GM21390 (cell line): ENCODE data around the gene CYP27B1.
"Not testable (repeated sequence)": the region's sequence is repeated elsewhere in the genome, so short reads cannot be mapped to it uniquely, and the experiment has no call there.

ENCODE experiments used
- ATAC-seq: cut with Tn5 transposase; IDR thresholded peaks from one replicate; pipeline ENCODE4 v1.9.1; 2021; ENCODE audit not compliant: unreplicated experiment

CYP27B1 gene

GRCh38 chr12:57723630-57723962, 43.3 kb downstream of the CYP27B1 start:
- no peak for ATAC-seq

DNA sequence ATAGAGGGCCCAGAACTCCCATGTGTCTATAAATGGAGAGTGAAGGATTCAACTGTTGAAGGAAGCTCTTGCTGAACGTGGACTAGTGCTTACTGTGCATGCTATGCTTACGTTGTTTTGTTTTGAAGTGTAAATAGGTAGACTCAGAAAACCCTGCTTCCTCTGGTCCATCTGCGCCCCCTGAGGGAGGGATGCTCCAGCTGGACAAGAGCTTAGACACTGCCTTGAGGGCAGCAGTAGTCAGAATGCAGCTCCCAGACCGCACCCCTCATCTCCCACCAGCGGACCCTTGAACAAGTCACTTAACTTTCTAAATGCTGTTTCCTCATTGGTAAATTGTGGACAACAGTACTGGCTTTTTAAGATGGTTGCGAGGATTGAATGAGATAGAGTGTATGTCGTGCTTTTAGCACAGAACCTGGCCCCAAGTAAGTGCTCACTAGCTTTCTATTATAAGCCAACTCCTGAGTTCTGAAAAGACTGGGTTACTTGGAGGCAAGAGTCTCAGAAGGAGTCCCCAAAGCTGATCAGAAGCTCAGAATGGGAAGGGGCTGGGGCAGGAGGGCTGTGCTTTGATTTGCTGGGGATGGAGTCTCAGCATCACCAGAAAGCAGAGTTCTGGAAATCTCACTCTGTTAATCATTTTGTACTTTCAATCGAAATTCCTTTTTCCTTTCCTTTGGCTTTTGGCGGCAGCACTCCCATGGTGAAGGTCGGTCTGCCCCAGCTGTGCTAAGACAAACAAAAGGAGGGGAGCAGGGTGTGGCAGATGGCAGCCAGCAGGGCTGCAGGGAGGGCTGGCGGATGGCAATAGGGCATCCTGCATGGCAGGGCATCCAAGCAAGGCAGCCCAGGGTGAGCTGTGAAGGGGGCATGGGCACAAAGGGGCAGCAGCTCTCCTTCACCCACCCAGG, 43.9 kb downstream of the CYP27B1 start:
- no peak for ATAC-seq

DNA sequence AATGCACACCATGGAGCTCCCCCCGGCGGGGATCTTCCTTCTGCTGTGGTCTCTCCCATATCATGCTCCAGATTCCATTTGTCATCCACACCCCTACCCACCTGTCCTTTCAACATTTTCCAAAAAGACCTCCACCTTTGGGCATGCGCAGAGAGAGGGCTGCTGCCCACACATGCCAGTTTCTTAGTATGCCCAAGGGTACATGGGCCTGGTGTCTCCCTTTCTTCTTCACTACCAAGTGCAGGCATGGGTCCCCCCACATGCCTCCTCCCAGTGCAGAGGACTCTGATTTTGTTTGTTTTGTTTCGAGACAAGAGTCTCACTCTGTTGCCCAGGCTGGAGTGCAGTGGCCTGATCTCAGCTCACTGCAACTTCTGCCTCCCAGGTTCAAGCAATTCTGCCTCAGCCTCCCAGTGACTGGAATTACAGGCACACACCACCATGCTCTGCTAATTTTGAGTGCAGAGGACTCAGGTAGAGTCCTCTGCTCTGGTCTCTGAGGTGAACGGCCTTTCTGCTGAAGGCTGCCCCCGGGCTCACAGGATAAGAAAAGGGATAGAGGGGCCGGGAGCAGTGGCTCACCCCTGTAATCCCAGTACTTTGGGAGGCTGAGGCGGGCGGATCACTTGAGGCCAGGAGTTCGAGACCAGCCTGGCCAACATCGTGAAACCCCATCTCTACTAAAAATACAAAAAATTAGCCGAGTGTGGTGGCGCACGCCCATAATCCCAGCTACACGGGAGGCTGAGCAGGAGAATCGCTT, 44.9 kb downstream of the CYP27B1 start:
- ATAC-seq, result not testable (repeated sequence)

DNA sequence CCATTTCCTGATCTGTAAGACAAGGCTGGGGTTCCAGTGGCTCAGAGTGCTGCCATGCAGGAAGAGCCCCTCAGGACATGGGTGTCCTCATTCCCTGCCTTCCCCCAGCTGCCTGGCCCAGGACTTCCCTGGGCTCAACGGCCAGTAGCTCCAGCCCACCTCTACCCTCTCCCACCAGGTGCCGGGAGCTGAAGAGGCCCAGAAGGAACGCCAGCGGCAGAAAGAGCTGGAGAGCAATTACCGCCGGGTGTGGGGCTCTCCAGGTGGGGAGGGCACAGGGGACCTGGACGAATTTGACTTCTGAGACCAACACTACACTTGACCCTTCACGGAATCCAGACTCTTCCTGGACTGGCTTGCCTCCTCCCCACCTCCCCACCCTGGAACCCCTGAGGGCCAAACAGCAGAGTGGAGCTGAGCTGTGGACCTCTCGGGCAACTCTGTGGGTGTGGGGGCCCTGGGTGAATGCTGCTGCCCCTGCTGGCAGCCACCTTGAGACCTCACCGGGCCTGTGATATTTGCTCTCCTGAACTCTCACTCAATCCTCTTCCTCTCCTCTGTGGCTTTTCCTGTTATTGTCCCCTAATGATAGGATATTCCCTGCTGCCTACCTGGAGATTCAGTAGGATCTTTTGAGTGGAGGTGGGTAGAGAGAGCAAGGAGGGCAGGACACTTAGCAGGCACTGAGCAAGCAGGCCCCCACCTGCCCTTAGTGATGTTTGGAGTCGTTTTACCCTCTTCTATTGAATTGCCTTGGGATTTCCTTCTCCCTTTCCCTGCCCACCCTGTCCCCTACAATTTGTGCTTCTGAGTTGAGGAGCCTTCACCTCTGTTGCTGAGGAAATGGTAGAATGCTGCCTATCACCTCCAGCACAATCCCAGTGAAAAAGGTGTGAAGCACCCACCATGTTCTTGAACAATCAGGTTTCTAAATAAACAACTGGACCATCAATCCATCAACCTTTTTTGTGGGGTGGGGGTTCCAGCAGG, 46.0 kb downstream of the CYP27B1 start:
- ATAC-seq, result no peak

GRCh38 chr12:57719777-57720605, 46.9 kb downstream of the CYP27B1 start:
- ATAC-seq, result no peak

GRCh38 chr12:57718641-57719528, 48.0 kb downstream of the CYP27B1 start:
- no peak for ATAC-seq

GRCh38 chr12:57717846-57718640, 48.8 kb downstream of the CYP27B1 start:
- ATAC-seq, result no peak

- ATAC-seq, result no peak
Observed at GRCh38 chr12:57717131-57717530, 49.7 kb downstream of the CYP27B1 start.

DNA sequence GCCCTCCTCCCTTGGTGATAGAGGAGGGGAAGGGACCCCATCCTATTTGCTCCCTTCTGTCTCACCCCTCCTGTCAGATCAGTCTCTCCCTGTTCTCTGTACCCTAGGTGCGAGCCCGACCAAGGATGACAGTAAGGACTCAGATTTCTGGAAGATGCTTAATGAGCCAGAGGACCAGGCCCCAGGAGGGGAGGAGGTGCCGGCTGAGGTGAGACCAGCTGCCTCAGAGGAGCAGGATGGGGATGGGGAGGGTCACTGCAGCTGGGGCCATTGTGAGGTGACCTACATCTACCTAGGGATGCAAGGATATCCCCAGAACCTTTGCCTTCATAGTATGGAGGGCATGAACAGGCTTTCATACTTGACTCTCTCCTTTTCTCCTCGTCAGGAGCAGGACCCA, 50.6 kb downstream of the CYP27B1 start:
- ATAC-seq, result no peak

- ATAC-seq, result no peak
Observed at GRCh38 chr12:57715786-57716185, 51.1 kb downstream of the CYP27B1 start.

DNA sequence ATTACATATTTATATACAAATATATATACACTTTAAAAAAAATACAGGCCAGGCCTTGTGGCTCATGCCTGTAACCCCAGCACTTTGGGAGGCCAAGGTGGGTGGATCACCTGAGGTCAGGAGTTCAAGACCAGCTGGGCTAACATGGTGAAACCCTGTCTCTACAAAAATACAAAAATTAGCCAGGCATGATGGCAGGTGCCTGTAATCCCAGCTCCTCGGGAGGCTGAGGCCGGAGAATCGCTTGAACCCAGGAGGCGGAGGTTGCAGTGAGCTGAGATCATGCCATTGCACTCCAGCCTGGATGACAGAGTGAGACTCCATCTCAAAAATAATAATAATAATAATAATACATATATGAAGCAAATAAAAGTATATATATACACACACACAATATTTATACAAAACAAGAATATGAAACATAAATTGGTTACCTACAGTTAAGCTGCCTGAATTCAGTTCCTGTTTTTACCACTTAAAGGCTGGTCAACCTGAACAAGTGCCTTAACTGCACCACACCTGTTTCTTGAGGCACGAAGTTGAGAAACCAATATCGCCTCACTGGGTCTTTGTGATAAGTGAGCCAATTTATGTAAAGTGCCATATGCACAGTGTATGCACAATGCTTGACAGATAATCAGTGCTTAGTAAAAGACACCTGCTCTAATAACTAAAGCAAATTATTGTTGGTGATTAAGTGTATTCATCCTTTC, 51.7 kb downstream of the CYP27B1 start:
- not testable (repeated sequence) for ATAC-seq

GRCh38 chr12:57713209-57713608, 53.7 kb downstream of the CYP27B1 start:
- no peak for ATAC-seq

GRCh38 chr12:57712701-57713100, 54.2 kb downstream of the CYP27B1 start:
- no peak for ATAC-seq
